ENCODE data around the gene ISCA1. TPM values are rescaled to one million over a fixed set of nuclear protein-coding genes. Genes with fewer than 3 reads are reported as not detected.

Gene ISCA1
- total and polyA plus RNA-seq, 2 of the 8 experiments (the other 6 are each of a cell fraction or from before 2014, with no cell fraction given), result 35.0 to 40.0 TPM

- TF ChIP-seq ATF3 (IDR thresholded peaks at IDR 0.05; ENCODE audit: insufficient read depth, low read depth, low read length), result no peak
- no peak for TF ChIP-seq TBP (IDR thresholded peaks at IDR 0.05; ENCODE audit: low read depth, low read length)
- TF ChIP-seq SRF (IDR thresholded peaks at IDR 0.05; ENCODE audit: low read depth, low read length), result no peak
- no peak for TF ChIP-seq SP2 (IDR thresholded peaks at IDR 0.05; ENCODE audit: low read length)
- TF ChIP-seq MAFK (IDR thresholded peaks at IDR 0.05; ENCODE audit: low read depth, low read length), result no peak
- no peak for TF ChIP-seq BRCA1 (IDR thresholded peaks at IDR 0.05; ENCODE audit: low read depth, low read length)
- no peak for TF ChIP-seq SIN3A (conservative IDR thresholded peaks at IDR 0.05 in 1 of 2, IDR thresholded peaks at IDR 0.05 in 1 of 2; ENCODE audit: low read depth in 1 of 2, low read length in 2 of 2)
- TF ChIP-seq SIRT6 (IDR thresholded peaks at IDR 0.05; ENCODE audit: low read length), result no peak
Observed at GRCh38 chr9:86241216-86241615, 41.1 kb downstream of the ISCA1 start (continued).

Data from H1 (cell line).